ENCODE results near the gene SCG5. TPM values are rescaled to one million over a fixed set of nuclear protein-coding genes. Genes with fewer than 3 reads are reported as not detected.

Gene SCG5
- total RNA-seq, 1 donor from 2014 or later = 2.6 TPM

DNA sequence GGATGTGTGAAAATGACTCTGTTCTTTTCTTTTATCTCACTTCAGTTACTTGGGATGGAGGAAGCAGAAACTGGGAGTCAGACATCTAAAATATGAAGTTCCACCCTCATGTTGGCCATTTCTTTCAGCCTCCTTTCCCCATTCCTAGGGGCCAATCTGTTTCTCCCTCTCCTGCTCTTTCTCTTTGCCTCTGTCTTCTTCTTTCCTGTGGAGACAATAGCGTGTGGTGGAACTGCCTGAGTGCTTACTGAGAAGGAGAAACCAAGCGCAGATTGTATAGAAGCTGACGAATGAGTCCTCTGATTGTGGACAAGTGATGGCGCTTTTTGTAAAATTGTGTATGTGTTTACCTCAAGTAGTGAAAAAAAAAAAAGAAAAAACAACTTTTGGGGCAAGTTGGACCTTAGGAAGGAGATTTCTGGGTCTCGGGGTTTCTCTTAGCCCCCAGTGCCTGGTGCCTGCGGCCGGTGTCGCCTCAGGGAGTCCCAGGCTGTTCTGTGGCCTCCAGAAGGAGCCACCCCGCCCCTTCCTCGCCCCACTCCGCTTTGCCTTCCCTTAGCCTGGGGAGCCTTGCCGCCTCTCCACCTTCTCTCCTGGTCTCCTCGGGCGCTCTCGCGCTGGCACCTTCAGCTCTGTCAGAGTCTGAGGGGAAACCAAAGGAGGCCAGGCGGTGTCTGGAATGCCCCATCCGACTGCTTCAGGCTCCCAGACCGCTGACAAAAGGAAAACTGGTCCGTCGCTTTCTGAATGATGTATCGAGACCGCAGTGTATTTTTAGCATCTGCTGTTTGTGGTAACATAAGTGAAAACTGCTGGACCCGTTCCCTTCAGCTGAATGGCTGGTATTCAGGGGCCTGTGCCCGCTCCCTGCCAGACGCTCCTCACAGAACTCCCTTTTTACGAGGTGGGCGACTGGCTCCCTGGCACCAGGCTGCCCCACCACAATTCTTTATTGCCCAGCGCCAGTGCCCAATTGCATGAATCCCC, 30.1 kb downstream of the SCG5 start:
- Mint-ChIP-seq H3K27ac (ENCODE audit: unreplicated experiment) (no peak overlapping the region), H3K27me3 (ENCODE audit: low read depth) (no peaks in the 10 kb centered on the region), H3K9me3 (ENCODE audit: low read depth) (no peaks in the 10 kb centered on the region), H3K4me3 (ENCODE audit: unreplicated experiment) (no peak overlapping the region), H3K4me1 (ENCODE audit: low read depth) (peaks cover 31% of the 10 kb centered on the region), H3K36me3 (ENCODE audit: low read depth) (no peaks in the 10 kb centered on the region)
- no peak for DNase-seq (ENCODE audit: low spot score)
- TF ChIP-seq, protein P1, sequence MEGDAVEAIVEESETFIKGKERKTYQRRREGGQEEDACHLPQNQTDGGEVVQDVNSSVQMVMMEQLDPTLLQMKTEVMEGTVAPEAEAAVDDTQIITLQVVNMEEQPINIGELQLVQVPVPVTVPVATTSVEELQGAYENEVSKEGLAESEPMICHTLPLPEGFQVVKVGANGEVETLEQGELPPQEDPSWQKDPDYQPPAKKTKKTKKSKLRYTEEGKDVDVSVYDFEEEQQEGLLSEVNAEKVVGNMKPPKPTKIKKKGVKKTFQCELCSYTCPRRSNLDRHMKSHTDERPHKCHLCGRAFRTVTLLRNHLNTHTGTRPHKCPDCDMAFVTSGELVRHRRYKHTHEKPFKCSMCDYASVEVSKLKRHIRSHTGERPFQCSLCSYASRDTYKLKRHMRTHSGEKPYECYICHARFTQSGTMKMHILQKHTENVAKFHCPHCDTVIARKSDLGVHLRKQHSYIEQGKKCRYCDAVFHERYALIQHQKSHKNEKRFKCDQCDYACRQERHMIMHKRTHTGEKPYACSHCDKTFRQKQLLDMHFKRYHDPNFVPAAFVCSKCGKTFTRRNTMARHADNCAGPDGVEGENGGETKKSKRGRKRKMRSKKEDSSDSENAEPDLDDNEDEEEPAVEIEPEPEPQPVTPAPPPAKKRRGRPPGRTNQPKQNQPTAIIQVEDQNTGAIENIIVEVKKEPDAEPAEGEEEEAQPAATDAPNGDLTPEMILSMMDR (IDR thresholded peaks at IDR 0.05) = no peak

DNA sequence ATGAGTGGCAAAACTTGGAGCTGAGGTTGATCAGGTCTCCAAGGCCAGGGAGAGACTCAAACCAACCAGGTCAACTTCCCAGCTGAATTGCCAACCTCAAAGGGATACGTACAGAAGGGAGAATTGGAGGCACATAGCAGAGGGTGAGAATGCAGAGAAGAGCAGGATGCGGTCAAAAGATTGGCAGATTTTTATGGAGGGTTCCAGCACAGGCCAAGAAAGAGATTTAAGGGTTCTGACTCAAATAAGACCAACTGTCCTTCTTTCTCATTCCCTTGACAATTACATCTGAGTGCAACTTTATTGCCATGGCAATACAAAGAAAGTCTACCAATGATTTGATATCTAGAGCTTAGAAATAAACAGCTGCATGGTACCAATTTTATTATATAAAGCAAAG, 33.2 kb downstream of the SCG5 start:
- H3K4me3 Mint-ChIP-seq (ENCODE audit: unreplicated experiment) = no peak overlapping the region
- DNase-seq (ENCODE audit: low spot score) = no peak
- no peaks in the 10 kb centered on the region for H3K27me3 Mint-ChIP-seq (ENCODE audit: low read depth)
- no peak overlapping the region for H3K27ac Mint-ChIP-seq (ENCODE audit: unreplicated experiment)
- no peaks in the 10 kb centered on the region for H3K9me3 Mint-ChIP-seq (ENCODE audit: low read depth)
- H3K4me1 Mint-ChIP-seq (ENCODE audit: low read depth) = peaks cover 41% of the 10 kb centered on the region
- H3K36me3 Mint-ChIP-seq (ENCODE audit: low read depth) = no peaks in the 10 kb centered on the region
- TF ChIP-seq, protein P1 (IDR thresholded peaks at IDR 0.05) = no peak

GRCh38 chr15:32675466-32675865, 34.0 kb downstream of the SCG5 start:
- no peak overlapping the region for H3K4me3 Mint-ChIP-seq (ENCODE audit: unreplicated experiment)
- no peak for DNase-seq (ENCODE audit: low spot score)
- no peaks in the 10 kb centered on the region for H3K9me3 Mint-ChIP-seq (ENCODE audit: low read depth)
- TF ChIP-seq, protein P1 (IDR thresholded peaks at IDR 0.05) = no peak
- no peaks in the 10 kb centered on the region for H3K27me3 Mint-ChIP-seq (ENCODE audit: low read depth)
- H3K36me3 Mint-ChIP-seq (ENCODE audit: low read depth) = no peaks in the 10 kb centered on the region
- H3K27ac Mint-ChIP-seq (ENCODE audit: unreplicated experiment) = no peak overlapping the region
- peaks cover 33% of the 10 kb centered on the region for H3K4me1 Mint-ChIP-seq (ENCODE audit: low read depth)

DNA sequence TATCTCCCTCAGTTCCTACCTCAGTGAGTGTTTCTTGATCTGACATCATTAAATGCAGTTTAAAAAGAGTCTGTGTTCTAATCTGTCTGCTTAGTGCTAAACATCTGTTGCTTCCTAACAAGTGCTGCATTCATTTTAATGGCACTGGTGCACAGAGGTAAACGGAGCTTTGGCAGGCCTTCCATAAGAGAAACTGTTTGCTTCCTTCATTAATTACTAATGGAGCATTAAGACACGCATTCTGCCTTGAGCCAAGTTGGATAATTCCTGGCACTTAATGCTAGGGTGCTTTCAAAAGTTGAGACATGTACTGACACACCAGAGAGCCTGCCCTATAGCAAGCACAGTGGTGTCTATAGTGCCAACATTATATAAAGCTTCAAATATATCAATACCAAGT, 34.7 kb downstream of the SCG5 start:
- TF ChIP-seq, protein P1 (IDR thresholded peaks at IDR 0.05) = no peak
- no peak overlapping the region for H3K4me3 Mint-ChIP-seq (ENCODE audit: unreplicated experiment)
- no peaks in the 10 kb centered on the region for H3K36me3 Mint-ChIP-seq (ENCODE audit: low read depth)
- H3K27ac Mint-ChIP-seq (ENCODE audit: unreplicated experiment) = no peak overlapping the region
- no peak for DNase-seq (ENCODE audit: low spot score)
- H3K27me3 Mint-ChIP-seq (ENCODE audit: low read depth) = no peaks in the 10 kb centered on the region
- H3K9me3 Mint-ChIP-seq (ENCODE audit: low read depth) = no peaks in the 10 kb centered on the region
- peaks cover 29% of the 10 kb centered on the region for H3K4me1 Mint-ChIP-seq (ENCODE audit: low read depth)

- H3K4me3 Mint-ChIP-seq (ENCODE audit: unreplicated experiment) = no peak overlapping the region
- no peak for DNase-seq (ENCODE audit: low spot score)
- H3K27me3 Mint-ChIP-seq (ENCODE audit: low read depth) = no peaks in the 10 kb centered on the region
- H3K9me3 Mint-ChIP-seq (ENCODE audit: low read depth) = no peaks in the 10 kb centered on the region
- TF ChIP-seq, protein P1 (IDR thresholded peaks at IDR 0.05) = no peak
- peak overlapping the region; percentile 68 for H3K27ac Mint-ChIP-seq (ENCODE audit: unreplicated experiment)
- H3K36me3 Mint-ChIP-seq (ENCODE audit: low read depth) = no peaks in the 10 kb centered on the region
- peaks cover 31% of the 10 kb centered on the region for H3K4me1 Mint-ChIP-seq (ENCODE audit: low read depth)
Observed at GRCh38 chr15:32677238-32677750, 35.8 kb downstream of the SCG5 start.

Data from chondrocyte (in vitro differentiated cells).